ENCODE data around the gene VPS13A. TPM values are rescaled to one million over a fixed set of nuclear protein-coding genes. Genes with fewer than 3 reads are reported as not detected.
"Not testable (repeated sequence)": the region's sequence is repeated elsewhere in the genome, so short reads cannot be mapped to it uniquely, and the experiment has no call there.

Gene VPS13A
- total RNA-seq, 4 donors from 2014 or later, result 33.4 to 47.8 (median 40.7) TPM

- no peak overlapping the region for H3K4me3 ChIP-seq
- TF ChIP-seq, protein P1, sequence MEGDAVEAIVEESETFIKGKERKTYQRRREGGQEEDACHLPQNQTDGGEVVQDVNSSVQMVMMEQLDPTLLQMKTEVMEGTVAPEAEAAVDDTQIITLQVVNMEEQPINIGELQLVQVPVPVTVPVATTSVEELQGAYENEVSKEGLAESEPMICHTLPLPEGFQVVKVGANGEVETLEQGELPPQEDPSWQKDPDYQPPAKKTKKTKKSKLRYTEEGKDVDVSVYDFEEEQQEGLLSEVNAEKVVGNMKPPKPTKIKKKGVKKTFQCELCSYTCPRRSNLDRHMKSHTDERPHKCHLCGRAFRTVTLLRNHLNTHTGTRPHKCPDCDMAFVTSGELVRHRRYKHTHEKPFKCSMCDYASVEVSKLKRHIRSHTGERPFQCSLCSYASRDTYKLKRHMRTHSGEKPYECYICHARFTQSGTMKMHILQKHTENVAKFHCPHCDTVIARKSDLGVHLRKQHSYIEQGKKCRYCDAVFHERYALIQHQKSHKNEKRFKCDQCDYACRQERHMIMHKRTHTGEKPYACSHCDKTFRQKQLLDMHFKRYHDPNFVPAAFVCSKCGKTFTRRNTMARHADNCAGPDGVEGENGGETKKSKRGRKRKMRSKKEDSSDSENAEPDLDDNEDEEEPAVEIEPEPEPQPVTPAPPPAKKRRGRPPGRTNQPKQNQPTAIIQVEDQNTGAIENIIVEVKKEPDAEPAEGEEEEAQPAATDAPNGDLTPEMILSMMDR (IDR thresholded peaks at IDR 0.05), result no peak
- TF ChIP-seq EP300 (IDR thresholded peaks at IDR 0.05), result no peak
- no peak for TF ChIP-seq POLR2AphosphoS5 (IDR thresholded peaks at IDR 0.05)
- TF ChIP-seq POLR2A (IDR thresholded peaks at IDR 0.05; ENCODE audit: low read depth), result no peak
- intact Hi-C loops (cut with DNase I), result no loop called here
These were observed 207.1 kb downstream of the VPS13A start for GRCh38 chr9:77384406-77384805.

GRCh38 chr9:77386187-77386586 is 208.9 kb downstream of the VPS13A start:
- no peaks in the 10 kb centered on the region for H3K27me3 ChIP-seq
- H3K4me1 ChIP-seq, result no peaks in the 10 kb centered on the region
- peaks cover 0 to 21% (median 11%) of the 10 kb centered on the region in 4 donors for H3K36me3 ChIP-seq
- no peak for TF ChIP-seq EP300 (IDR thresholded peaks at IDR 0.05)
- no peak for TF ChIP-seq POLR2AphosphoS5 (IDR thresholded peaks at IDR 0.05)
- TF ChIP-seq, protein P1 (IDR thresholded peaks at IDR 0.05), result no peak
- no peak for TF ChIP-seq POLR2A (IDR thresholded peaks at IDR 0.05; ENCODE audit: low read depth)
- H3K9me3 ChIP-seq, result no peaks in the 10 kb centered on the region
- no peak for DNase-seq (ENCODE audit: extremely low spot score)
- H3K27ac ChIP-seq (replicated peaks in 1 of 4), result no peak overlapping the region
- WGBS, result 60% methylated on average over 1 of the region's 1 CpG
- no peak overlapping the region for H3K4me3 ChIP-seq
- intact Hi-C loops (cut with DNase I), result no loop called here

More at GRCh38 chr9:77384406-77384805, 207.1 kb downstream of the VPS13A start:
- no peaks in the 10 kb centered on the region for H3K9me3 ChIP-seq
- no peaks in the 10 kb centered on the region for H3K4me1 ChIP-seq
- no peaks in the 10 kb centered on the region for H3K27me3 ChIP-seq
- DNase-seq (ENCODE audit: extremely low spot score), result no peak
- no peak overlapping the region for H3K27ac ChIP-seq (replicated peaks in 1 of 4)
- peaks cover 0 to 17% (median 5%) of the 10 kb centered on the region in 4 donors for H3K36me3 ChIP-seq

DNA sequence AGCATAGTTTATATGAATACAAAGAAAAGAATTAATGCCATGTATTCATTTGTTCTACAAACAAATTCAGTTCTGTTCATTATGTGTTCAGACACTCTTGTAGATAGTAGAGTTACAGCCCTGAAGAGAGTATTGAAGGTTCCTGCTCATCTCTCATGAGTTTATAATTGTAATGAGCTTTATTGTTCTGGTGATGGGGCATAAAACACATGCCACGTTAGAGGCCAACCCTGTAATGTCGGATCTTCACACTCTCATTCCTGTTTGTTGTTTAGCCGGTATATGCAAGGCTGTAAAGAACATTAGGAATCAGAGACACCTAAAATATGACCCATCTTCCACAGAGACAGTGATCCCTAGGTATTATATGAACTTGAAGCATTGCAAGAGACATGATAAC is 214.5 kb downstream of the VPS13A start:
- DNase-seq (ENCODE audit: extremely low spot score), result no peak
- Histone ChIP-seq H3K36me3 (peaks cover 0 to 14% (median 2%) of the 10 kb centered on the region in 4 donors), H3K4me3 (no peak overlapping the region), H3K27me3 (no peaks in the 10 kb centered on the region), H3K9me3 (no peaks in the 10 kb centered on the region), H3K27ac (replicated peaks in 1 of 4) (no peak overlapping the region), H3K4me1 (no peaks in the 10 kb centered on the region)
- intact Hi-C loops (cut with DNase I), result no loop called here
- 98% methylated on average over 3 of the region's 3 CpGs for WGBS
- TF ChIP-seq, protein P1 (IDR thresholded peaks at IDR 0.05), result no peak
- TF ChIP-seq POLR2AphosphoS5 (IDR thresholded peaks at IDR 0.05) (no peak), POLR2A (IDR thresholded peaks at IDR 0.05; ENCODE audit: low read depth) (no peak), EP300 (IDR thresholded peaks at IDR 0.05) (no peak)

GRCh38 chr9:77392328-77392727 is 215.0 kb downstream of the VPS13A start:
- Histone ChIP-seq H3K27me3 (no peaks in the 10 kb centered on the region), H3K9me3 (no peaks in the 10 kb centered on the region), H3K4me1 (no peaks in the 10 kb centered on the region), H3K4me3 (no peak overlapping the region), H3K27ac (replicated peaks in 1 of 4) (no peak overlapping the region), H3K36me3 (peaks cover 0 to 14% (median 2%) of the 10 kb centered on the region in 4 donors)
- TF ChIP-seq, protein P1 (IDR thresholded peaks at IDR 0.05), result no peak
- TF ChIP-seq EP300 (IDR thresholded peaks at IDR 0.05) (no peak), POLR2A (IDR thresholded peaks at IDR 0.05; ENCODE audit: low read depth) (no peak), POLR2AphosphoS5 (IDR thresholded peaks at IDR 0.05) (no peak)
- DNase-seq (ENCODE audit: extremely low spot score), result no peak
- intact Hi-C loops (cut with DNase I), result no loop called here
- 94% methylated on average over 7 of the region's 7 CpGs for WGBS

DNA sequence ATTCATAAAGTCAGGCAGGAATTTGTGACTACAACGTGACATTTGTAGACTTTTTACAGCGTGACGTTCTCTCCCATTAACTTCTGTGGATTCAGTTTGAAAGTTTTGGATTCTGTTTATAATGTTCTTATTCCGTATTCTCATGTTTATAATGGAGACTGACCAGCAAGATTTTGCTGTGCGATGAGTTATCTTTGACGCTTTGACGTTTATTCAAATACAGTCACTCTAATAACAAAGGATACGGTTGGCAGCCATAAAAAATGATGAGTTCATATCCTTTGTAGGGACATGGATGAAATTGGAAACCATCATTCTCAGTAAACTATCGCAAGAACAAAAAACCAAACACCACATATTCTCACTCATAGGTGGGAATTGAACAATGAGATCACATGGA is 221.2 kb downstream of the VPS13A start:
- H3K36me3 ChIP-seq; H3K9me3 ChIP-seq; intact Hi-C loops (cut with DNase I); H3K4me1 ChIP-seq; DNase-seq (ENCODE audit: extremely low spot score); H3K4me3 ChIP-seq; H3K27me3 ChIP-seq; H3K27ac ChIP-seq (replicated peaks in 1 of 4): not testable (repeated sequence)
- 76% methylated on average over 9 of the region's 9 CpGs for WGBS

Measured in esophagus muscularis mucosa (tissue), 4 donors.